Ishikawa (cell line): Measurements from ENCODE around the gene RANGAP1.

ENCODE experiments used
- RAD21 ChIP-seq: IDR thresholded peaks from 2 replicates; pipeline ENCODE4 v1.6.1; 2012; ENCODE audit warnings: low read depth
- REST ChIP-seq: IDR thresholded peaks from 2 replicates; pipeline ENCODE4 v1.6.1; 2012; ENCODE audit warnings: low read depth, mild to moderate bottlenecking
- YY1 ChIP-seq: IDR thresholded peaks from 2 replicates; pipeline ENCODE4 v1.6.1; 2012; ENCODE audit warnings: low read depth

DNA sequence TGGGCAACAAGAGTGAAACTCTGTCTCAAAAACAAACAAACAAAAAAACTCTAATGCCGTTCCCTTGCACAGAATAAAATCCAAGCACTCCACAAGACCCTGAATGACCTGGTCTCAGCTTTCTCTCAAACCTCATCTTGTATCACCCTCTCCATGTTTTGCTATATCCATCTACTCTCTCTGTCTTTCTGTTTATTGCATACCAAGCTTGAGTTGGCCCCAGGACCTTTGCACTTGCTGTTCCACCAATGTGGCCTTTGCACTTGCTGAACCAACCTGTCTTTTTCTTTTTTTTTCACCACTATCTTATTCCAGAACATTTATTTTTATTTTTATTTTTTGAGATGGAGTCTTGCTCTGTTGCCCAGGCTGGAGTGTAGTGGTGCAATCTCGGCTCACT, 82.9 kb downstream of the RANGAP1 start:
- TF ChIP-seq YY1 (no peak), RAD21 (no peak), REST (no peak)
